ENCODE measurements around the gene CDC34. TPM values are rescaled to one million over a fixed set of nuclear protein-coding genes. Genes with fewer than 3 reads are reported as not detected.
A peak's percentile ranks its signal among the peaks of the same experiment; 100 is the strongest.

CDC34 gene
- total RNA-seq, 1 experiment from 2014 or later, result 112 TPM

DNA sequence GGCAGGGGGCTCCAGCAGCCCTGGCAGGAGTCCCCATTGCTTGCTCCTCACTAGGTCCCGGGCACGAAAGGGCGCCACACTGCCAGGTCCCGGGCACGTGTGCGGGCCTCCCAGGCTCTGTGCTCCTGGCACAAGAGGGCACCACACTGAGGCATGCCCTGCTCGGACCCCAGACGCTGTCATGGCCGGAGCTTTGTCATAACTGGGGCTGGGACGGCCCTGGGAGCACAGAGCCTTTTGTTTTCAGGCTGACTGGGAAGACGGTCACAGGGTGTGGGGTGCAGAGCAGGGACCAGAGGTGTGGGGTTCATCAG is 48.2 kb downstream of the CDC34 start:
- Histone ChIP-seq H3K18ac (ENCODE audit: insufficient read length, low read depth, low read length) (no peak overlapping the region), H3K23me2 (ENCODE audit: insufficient read length, low read depth, low read length, poor library complexity, severe bottlenecking) (no peaks in the 10 kb centered on the region), H3K56ac (ENCODE audit: insufficient read length, low read depth, low read length) (no peak overlapping the region), H3K27me3 (ENCODE audit: insufficient read depth, low read length) (no peaks in the 10 kb centered on the region), H2BK12ac (ENCODE audit: insufficient read length, low read depth, low read length) (no peak overlapping the region), H2BK120ac (ENCODE audit: low read depth, low read length, poor library complexity, severe bottlenecking) (no peak overlapping the region), H3K4me1 (ENCODE audit: insufficient read depth, low read length) (no peaks in the 10 kb centered on the region; the same call in 1 of the 2 replicates), H3K4me2 (ENCODE audit: insufficient read depth, insufficient read length, low read length) (no peak overlapping the region), H2AFZ (ENCODE audit: low read length) (no peak overlapping the region), H3T11ph (ENCODE audit: low read length) (no peak overlapping the region), H3K9ac (ENCODE audit: extremely low read depth, insufficient read length, low read length) (no peak overlapping the region), H4K20me1 (ENCODE audit: control insufficient read depth, insufficient read depth, insufficient read length) (peaks cover 2% of the 10 kb centered on the region), H3K14ac (ENCODE audit: insufficient read depth, low read length) (no peak overlapping the region), H2BK5ac (ENCODE audit: insufficient read length, low read length) (no peak overlapping the region), H4K91ac (ENCODE audit: insufficient read length, low read depth, low read length) (no peak overlapping the region), H4K5ac (ENCODE audit: insufficient read length, low read depth, low read length) (no peak overlapping the region), H3K4ac (ENCODE audit: low read depth, low read length) (no peak overlapping the region), H2AK5ac (ENCODE audit: insufficient read length, low read length) (no peak overlapping the region), H3K79me2 (ENCODE audit: insufficient read depth, low read length) (peaks cover 33% of the 10 kb centered on the region; the same call in 1 of the 2 replicates), H3K9me3 (ENCODE audit: control insufficient read depth, low read depth, low read length) (no peaks in the 10 kb centered on the region), H3K27ac (ENCODE audit: insufficient read length, low read depth, low read length) (no peak overlapping the region), H2BK15ac (ENCODE audit: low read depth, low read length) (no peak overlapping the region), H3K23ac (ENCODE audit: insufficient read length, low read depth, low read length) (no peak overlapping the region), H4K8ac (replicated peaks; ENCODE audit: insufficient read length, low read depth, low read length) (no peak overlapping the region), H2BK20ac (ENCODE audit: low read depth, low read length, poor library complexity, severe bottlenecking) (no peak overlapping the region), H3K79me1 (ENCODE audit: insufficient read depth, low read depth, low read length, poor library complexity, severe bottlenecking) (peaks cover 3% of the 10 kb centered on the region)
- H3K27me3 Mint-ChIP-seq (ENCODE audit: low read depth), result no peaks in the 10 kb centered on the region; the same call in none of the 2 replicates
- peak overlapping the region in 1 of 3 experiments; percentile 49; a peak in 1 of 7 replicates for H3K27ac Mint-ChIP-seq
- DNase-seq, result no peak
- H3K4me1 Mint-ChIP-seq, result peaks cover 8 to 20% of the 10 kb centered on the region in 2 experiments
- TF ChIP-seq, protein P1, sequence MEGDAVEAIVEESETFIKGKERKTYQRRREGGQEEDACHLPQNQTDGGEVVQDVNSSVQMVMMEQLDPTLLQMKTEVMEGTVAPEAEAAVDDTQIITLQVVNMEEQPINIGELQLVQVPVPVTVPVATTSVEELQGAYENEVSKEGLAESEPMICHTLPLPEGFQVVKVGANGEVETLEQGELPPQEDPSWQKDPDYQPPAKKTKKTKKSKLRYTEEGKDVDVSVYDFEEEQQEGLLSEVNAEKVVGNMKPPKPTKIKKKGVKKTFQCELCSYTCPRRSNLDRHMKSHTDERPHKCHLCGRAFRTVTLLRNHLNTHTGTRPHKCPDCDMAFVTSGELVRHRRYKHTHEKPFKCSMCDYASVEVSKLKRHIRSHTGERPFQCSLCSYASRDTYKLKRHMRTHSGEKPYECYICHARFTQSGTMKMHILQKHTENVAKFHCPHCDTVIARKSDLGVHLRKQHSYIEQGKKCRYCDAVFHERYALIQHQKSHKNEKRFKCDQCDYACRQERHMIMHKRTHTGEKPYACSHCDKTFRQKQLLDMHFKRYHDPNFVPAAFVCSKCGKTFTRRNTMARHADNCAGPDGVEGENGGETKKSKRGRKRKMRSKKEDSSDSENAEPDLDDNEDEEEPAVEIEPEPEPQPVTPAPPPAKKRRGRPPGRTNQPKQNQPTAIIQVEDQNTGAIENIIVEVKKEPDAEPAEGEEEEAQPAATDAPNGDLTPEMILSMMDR (conservative IDR thresholded peaks at IDR 0.05), result no peak
- H3K4me3 Mint-ChIP-seq, result no peak overlapping the region; a peak in 1 of 5 replicates
- WGBS (ENCODE audit: extremely low coverage, insufficient read length, low lambda C conversion rate), result no CpG with 5 or more reads among the region's 11 CpGs
- no peaks in the 10 kb centered on the region for H3K9me3 Mint-ChIP-seq
- H3K36me3 Mint-ChIP-seq (ENCODE audit: insufficient read depth in 1 of 3, low read depth in 3 of 3), result peaks cover 6 to 38% (median 28%) of the 10 kb centered on the region in 3 experiments; a peak in 6 of 7 replicates

All from H9 (cell line).